Kidney (tissue), 14 donors: Measurements from ENCODE around the gene CA4. TPM values are rescaled to one million over a fixed set of nuclear protein-coding genes. Genes with fewer than 3 reads are reported as not detected.

Source experiments
- DNase-seq, 5 donors: peaks; one replicate each; pipeline ENCODE4 v3.0.0-alpha.2; 2013 to 2020
- FAIRE-seq: peaks from 2 replicates; lab custom pipeline; 2012; peaks lifted over from hg19 to GRCh38; lab: Jason Lieb, UNC
- H3K27ac ChIP-seq, 2 donors: one replicate each; pipeline ENCODE4 v1.7.0; 2013; ENCODE audit warnings: low read depth in 2 of 2, low read length in 2 of 2, inconsistent platforms in 1 of 2
- H3K27me3 ChIP-seq: one replicate; pipeline ENCODE4 v1.7.1; 2013; ENCODE audit warnings: low read length, inconsistent platforms; ENCODE audit not compliant: control insufficient read depth, insufficient read depth
- H3K36me3 ChIP-seq, 3 donors: one replicate each; pipeline versions ENCODE4 v1.7.0 to v1.7.1; 2013; ENCODE audit warnings: low read length in 3 of 3, control low read depth in 1 of 3, inconsistent platforms in 1 of 3; ENCODE audit not compliant: insufficient read depth in 3 of 3, control insufficient read depth in 2 of 3
- H3K4me1 ChIP-seq, 3 donors: one replicate each; pipeline versions ENCODE4 v1.7.0 to v1.7.1; 2013; ENCODE audit warnings: low read length in 3 of 3, inconsistent platforms in 1 of 3, low read depth in 1 of 3; ENCODE audit not compliant: control insufficient read depth in 2 of 3, insufficient read depth in 2 of 3
- H3K4me3 ChIP-seq, 3 donors: one replicate each; pipeline versions ENCODE4 v1.7.0 to v1.8.1; 2013; ENCODE audit warnings: low read length in 3 of 3, control low read depth in 1 of 3, inconsistent platforms in 1 of 3
- H3K9ac ChIP-seq, 3 donors: one replicate each; pipeline versions ENCODE4 v1.7.0 to v1.7.1; 2013; ENCODE audit warnings: low read length in 3 of 3, control low read depth in 1 of 3, inconsistent platforms in 1 of 3
- H3K9me3 ChIP-seq, 3 donors: one replicate each; pipeline versions ENCODE4 v1.7.0 to v1.7.1; 2013; ENCODE audit warnings: low read length in 3 of 3, control low read depth in 1 of 3, inconsistent platforms in 1 of 3; ENCODE audit not compliant: control insufficient read depth in 2 of 3, insufficient read depth in 1 of 3
- CTCF ChIP-seq: IDR thresholded peaks from 3 replicates; pipeline ENCODE4 v1.5.1; 2012; ENCODE audit warnings: mild to moderate bottlenecking, moderate library complexity, borderline replicate concordance; ENCODE audit not compliant: insufficient read depth; ENCODE audit errors: extremely low read depth
- intact Hi-C: fragments of 100-400 bp; cut with DNase I; formaldehyde crosslinking; loops from one replicate; pipeline ENCODE4 v1.11.1; 2022
- polyA plus RNA-seq: library from polyadenylated mRNA; stranded (reverse); fragments of 350-450 nt; fragmentation: Illumina TruSeq; extraction: RNeasy Lipid Tissue Mini Kit (QIAGEN cat#74804); gene quantifications from one replicate; pipeline ENCODE4 v1.2.3, GENCODE V29; 2014; ENCODE audit warnings: low read depth, low replicate concordance; ENCODE audit not compliant: insufficient read depth
- total RNA-seq: library from RNA; stranded (reverse); fragmentation: NEBNext Ultra II Directional; extraction: Animal tissue kit (Norgen Biotek cat#: 25700); gene quantifications from one replicate; pipeline ENCODE4 v1.2.1, GENCODE V29; 2021
- donor health status: control.
- donor health status: control.
- donor health status: control.
- donor health status: control.
- donor health status: control.
- donor health status: DM: yes; HTN: yes; CAD: no.
- donor health status: Normal renal cell carcinoma (clear cell type).

CA4 gene
- total and polyA plus RNA-seq, 2 donors from 2014 or later, result 25.3 to 102 TPM

GRCh38 chr17:60156746-60157145 lies 7.0 kb downstream of the CA4 start:
- intact Hi-C loops, result no loop called here
- peak in 1 of 5 donors; percentile 42 for DNase-seq
- H3K27me3 ChIP-seq, result no peaks in the 10 kb centered on the region
- H3K9ac ChIP-seq, result no peak overlapping the region
- no peaks in the 10 kb centered on the region for H3K9me3 ChIP-seq
- peak overlapping the region in 1 of 2 donors; percentile 42 for H3K27ac ChIP-seq
- no peak for TF ChIP-seq CTCF
- peaks cover 0 to 39% (median 10%) of the 10 kb centered on the region in 3 donors for H3K4me1 ChIP-seq
- FAIRE-seq, result no peak
- no peaks in the 10 kb centered on the region for H3K36me3 ChIP-seq
- no peak overlapping the region for H3K4me3 ChIP-seq

GRCh38 chr17:60157487-60158040 lies 7.8 kb downstream of the CA4 start:
- no peaks in the 10 kb centered on the region for H3K36me3 ChIP-seq
- no peak overlapping the region for H3K4me3 ChIP-seq
- TF ChIP-seq CTCF, result no peak
- intact Hi-C loops, result no loop called here
- H3K9me3 ChIP-seq, result no peaks in the 10 kb centered on the region
- H3K27me3 ChIP-seq, result no peaks in the 10 kb centered on the region
- H3K27ac ChIP-seq, result no peak overlapping the region
- FAIRE-seq (no peak), DNase-seq (peak in 1 of 5 donors; percentile 70)
- H3K9ac ChIP-seq, result no peak overlapping the region
- H3K4me1 ChIP-seq, result peaks cover 0 to 46% (median 10%) of the 10 kb centered on the region in 3 donors

GRCh38 chr17:60158751-60159478 lies 9.1 kb downstream of the CA4 start:
- DNase-seq (peak in 1 of 5 donors; percentile 52), FAIRE-seq (no peak)
- H3K36me3 ChIP-seq, result no peaks in the 10 kb centered on the region
- H3K9ac ChIP-seq, result no peak overlapping the region
- H3K4me3 ChIP-seq, result no peak overlapping the region
- no peak for TF ChIP-seq CTCF
- H3K27me3 ChIP-seq, result no peaks in the 10 kb centered on the region
- H3K27ac ChIP-seq, result no peak overlapping the region
- no peaks in the 10 kb centered on the region for H3K9me3 ChIP-seq
- peaks cover 0 to 47% (median 10%) of the 10 kb centered on the region in 3 donors for H3K4me1 ChIP-seq
- intact Hi-C loops, result no loop called here
